HG02885 (cell line): ENCODE measurements around the gene RANBP3L.
"Not testable (repeated sequence)": the region's sequence is repeated elsewhere in the genome, so short reads cannot be mapped to it uniquely, and the experiment has no call there.

Experiments
- ATAC-seq: cut with Tn5 transposase; IDR thresholded peaks from one replicate; pipeline ENCODE4 v1.9.1; 2021; ENCODE audit warnings: mild to moderate bottlenecking; ENCODE audit not compliant: unreplicated experiment, poor library complexity

RANBP3L gene, protein sequence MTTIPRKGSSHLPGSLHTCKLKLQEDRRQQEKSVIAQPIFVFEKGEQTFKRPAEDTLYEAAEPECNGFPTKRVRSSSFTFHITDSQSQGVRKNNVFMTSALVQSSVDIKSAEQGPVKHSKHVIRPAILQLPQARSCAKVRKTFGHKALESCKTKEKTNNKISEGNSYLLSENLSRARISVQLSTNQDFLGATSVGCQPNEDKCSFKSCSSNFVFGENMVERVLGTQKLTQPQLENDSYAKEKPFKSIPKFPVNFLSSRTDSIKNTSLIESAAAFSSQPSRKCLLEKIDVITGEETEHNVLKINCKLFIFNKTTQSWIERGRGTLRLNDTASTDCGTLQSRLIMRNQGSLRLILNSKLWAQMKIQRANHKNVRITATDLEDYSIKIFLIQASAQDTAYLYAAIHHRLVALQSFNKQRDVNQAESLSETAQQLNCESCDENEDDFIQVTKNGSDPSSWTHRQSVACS

DNA sequence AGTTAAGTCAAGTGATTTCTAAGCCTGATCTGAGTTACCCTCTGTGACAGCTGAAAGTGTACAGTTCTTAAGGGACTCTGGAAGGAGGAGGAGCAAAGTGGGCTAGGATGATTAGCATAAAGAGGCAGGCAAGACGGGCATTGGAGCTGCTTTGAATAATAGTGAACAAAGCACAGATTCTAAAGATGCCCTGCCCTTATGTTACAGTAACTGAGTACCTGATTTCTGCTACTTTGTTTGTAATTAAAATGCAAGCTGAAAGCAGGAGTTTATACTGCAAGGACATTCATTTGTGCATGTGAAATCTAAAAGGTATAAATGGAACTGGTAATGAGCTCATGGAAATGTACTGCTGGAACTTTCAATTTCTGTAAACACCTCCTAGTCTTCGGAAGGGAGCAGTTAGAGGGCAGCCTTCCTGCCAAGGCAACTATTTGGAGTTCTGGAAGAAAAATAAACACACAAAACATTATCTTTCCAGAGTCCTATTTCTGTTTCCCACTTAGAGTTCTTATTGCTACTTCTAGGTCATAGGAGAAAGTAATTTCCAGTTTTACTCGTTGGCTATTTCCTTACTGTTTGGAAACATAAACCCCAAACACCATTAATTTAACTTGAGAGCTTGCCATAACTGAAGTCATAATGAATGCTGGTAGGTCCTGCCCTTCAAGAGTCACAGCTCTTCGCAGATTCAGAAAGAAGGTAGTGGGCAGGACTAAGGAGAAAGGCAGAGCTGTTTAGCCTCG lies at the start of gene RANBP3L:
RANBP3L (minus strand) TSS at position 45 of the 746 bp plus-strand sequence. CDS start 486 bp downstream, outside the sequence.
- peak; percentile 72 for ATAC-seq

DNA sequence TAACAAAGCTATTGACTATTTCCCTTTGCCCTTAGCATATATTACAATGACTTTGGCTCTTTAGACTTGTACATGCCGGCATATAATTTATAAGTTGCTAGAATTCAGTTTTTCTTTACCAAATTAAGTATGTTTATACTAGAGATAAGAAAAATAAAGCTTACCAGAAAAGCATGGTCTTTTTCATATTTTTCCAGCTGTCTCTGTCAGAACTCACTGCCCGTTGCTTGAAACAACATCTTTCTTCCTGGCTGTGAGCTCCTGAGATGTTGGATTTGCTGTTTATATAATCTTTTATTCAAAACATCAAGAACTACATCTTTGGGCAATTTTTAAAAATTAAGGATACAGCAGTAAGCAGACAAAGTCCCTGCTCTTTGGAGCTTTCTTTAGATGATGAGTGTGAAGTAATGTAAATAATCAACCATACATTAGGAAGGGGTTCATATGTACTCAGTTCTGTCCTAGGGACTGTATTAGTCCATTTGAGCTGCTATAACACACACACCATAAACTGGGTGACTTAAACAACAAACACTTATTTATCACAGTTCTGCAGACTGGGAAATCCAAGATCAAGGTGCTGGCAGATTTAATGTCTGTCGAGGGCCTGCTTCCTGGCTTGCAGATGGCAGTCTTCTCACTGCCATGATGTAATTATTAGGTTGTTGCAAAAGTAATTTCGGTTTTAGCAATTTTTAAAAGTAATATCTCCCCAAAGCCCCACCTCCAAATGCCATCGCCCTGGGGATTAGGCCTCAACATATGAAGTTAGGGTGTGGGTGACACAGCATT lies 45.4 kb upstream of the RANBP3L start:
- no peak for ATAC-seq

DNA sequence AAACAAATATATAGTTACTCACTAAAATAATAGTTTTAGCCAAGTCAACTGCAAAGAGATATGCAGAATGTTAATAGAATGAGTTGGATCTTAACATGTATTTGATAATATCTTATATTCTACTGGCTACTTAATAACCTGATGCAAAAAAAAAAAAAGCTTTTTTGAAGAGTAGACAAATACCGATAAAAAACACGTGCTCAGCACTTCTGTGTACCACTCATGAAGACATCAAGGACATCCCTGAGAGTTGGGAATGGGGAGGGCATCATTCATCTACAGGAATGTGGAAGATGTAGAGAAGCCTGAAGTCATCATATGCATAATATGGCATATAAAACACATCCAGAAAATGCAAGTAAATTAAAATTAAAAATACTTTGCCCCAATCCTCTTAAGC lies 43.2 kb upstream of the RANBP3L start:
- ATAC-seq = no peak

DNA sequence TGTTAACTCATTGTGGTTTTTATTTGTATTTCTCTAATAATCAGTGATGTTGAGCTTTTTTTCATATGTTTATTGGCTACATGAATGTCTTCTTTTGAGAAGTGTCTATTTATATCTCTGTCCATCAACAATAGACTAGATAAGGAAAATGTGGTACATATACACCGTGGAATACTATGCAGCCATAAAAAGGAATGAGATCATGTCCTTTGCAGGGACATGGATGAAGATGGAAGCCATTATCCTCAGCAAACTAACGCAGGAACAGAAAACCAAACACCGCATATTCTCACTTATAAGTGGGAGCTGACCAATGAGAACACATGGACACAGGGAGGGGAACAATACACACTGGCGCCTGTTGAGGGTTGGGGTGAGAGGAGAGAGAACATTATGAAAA lies 40.0 kb upstream of the RANBP3L start:
- not testable (repeated sequence) for ATAC-seq

DNA sequence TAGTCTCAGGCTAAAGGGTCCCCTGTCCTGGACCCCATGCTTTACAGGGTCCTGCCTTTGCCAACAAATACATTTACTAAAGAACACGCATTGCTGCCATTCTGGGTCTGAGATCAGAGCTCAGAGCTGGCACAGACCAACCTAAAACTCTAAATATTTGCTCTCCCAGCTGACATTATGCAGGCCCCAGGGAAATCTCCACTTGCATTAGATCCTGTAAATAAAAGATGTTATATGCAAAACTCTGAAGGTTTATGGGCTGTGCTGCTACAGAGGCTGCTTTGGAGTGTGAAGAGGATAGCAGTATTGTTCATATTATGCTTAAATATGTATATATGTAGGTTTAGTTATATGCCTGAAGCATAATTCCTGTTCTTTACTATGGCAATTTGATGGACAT lies 35.9 kb upstream of the RANBP3L start:
- no peak for ATAC-seq

DNA sequence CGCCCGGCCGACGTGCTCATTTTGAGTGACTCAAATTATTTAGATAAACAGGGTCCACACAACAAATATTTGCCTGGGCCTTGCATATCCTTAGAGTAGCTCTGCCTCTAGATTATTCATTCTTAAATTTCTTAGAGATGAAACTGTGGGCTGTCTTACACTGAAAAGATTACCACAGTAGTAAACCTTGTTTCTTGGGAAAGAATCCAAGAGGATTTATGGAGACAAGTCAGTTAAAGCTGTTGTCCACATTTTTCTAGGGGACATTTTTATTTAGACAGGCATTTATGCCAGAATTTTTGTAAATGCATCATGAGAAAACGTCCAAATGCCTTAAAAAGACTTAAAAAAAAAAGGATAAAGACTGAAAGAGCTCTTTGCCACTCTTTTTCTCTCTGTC lies 32.6 kb upstream of the RANBP3L start:
- no peak for ATAC-seq

DNA sequence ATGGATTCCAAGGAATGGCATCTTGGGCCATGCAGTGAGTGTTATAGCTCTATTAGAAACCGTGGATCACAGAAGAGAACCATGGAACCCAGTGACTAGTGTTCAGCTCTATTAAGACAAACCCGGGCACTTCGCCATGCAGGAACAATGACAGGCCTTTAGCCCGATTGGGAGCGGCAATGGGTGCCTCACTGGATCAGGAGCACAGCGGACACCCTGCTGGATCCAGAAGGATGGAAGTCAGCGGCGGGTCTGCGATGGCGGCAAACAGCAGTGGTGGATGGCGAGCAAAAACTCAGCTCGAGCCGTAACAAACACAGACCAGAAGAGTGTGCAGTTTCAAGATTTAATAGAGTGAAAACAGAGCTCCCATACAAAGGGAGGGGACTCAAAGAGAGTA lies 31.0 kb upstream of the RANBP3L start:
- not testable (repeated sequence) for ATAC-seq

DNA sequence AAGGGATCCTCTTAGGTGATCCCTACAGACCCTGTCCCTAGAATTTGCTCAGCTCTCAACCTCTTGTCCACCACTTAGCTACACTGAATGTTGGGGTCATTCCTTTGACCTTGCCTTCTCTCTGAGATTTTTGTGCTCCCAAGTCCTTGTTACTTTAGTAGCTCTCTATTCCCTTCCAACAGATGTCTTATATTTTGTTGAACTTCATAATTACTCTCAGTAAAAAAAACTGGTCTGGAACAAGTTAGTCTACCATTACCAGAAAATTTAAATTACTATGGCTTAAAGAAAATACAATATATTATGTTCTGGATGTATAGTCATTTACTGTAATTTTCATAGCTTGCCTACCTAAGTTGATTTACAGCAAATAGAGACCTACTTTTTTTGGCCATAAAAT lies 23.5 kb upstream of the RANBP3L start:
- no peak for ATAC-seq

DNA sequence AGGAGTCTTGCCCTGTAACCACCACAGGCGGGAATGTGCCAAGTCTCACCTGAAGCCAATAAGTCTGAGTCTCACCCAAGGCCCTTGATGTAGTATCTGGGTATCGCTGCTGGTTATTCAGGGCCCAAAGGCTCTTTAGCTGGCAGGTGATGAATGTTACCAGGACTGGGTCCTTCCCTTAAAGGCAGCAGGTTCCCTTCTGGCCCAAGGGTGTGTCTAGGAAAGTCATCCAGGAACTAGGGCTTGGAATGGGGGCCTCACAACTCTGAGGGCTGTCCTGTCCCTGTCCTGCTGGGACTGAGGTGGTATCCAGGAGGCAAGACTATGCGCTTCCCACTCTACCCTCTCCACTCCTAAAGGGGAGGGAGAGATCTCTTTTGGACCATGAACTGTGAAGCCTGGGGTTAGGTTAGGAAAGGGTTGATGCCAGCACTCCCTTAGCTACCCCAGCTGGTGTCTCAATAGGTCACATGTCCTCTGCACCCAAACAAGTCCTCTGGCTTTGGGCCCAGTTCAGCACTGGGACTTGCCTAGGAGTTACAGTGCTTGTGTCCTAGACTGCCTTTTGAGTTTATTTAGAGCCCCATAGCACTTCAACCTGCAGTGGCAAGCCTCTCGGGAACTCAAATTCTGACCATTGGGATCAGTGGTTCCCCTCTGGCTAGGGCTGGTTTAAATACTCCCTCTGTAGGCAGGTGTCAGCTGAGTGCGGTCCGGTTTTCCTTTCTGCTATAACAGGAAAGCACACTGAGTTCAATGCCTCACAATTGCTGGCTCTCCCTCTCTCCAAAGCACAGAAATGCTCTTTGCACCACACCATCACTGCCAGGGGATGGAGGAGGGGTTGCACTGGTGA lies 22.5 kb upstream of the RANBP3L start:
- no peak for ATAC-seq

DNA sequence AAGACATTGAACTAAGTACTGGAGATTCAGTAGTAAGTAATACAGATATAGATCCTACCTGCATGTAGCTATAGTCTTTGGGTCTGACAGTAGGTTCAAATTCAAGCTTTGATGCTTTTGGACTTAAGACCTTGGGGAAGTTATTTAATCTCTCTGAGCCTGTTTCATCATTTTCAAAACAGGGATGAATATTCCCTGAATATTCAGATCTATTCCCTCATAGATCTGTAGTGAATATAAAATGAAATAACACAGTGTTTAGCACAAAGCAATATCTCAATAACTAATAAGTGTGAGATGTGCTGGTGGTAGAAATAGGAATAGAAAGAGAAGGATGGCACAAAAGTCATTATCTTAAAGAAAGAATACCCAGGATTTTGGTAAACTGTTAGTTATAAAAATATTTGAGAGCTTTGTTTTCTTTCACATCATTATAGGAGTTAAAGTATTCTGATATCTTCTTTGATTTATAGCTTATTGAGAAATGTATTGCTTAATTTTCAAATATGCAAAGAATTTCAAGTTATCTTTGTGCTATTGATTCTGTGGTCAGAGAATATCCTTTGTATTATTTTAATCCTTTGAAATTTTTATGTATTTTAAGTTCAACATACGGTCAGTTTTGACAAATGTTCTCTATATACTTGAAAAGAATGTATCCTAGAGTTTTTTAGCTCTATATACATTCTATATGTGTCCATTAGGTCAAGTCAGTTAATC lies 11.4 kb upstream of the RANBP3L start:
- no peak for ATAC-seq

DNA sequence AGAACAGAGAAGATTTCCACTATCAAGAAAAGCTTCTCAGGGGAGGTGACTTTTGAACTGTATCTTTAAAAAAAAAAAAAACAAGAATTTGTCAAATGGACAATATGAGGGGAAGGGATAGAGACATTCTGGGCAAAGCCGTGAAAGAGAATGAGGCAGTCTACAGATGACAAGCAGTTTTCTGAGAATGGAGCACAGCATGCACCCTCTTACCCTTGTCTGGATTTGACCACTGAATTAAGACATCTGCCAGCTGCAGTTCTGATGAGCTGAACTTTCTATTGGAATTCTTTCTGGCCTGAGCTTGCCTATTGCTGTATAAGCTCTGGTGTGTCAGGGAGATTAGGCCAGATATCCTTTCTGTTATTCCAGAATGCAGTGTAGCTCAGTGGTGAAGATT lies 10.3 kb upstream of the RANBP3L start:
- ATAC-seq = no peak

DNA sequence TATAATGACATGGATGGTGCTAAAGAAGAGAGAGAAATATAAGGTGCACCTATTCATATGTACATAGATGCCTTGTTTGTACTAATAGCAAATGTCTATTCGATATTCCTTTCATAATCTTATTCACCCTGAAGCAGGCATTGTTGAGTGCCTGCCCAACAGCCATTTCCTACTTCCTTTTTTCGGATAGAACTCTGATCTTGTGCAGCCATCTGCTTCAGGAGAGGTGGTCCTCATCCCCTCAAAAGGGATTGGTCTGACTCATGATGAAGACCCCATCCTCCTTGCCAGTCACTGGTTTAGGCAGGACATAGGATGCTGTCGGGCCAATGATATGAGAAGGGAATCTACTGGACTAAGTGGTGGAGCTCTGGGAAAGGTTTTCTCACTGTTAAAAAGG lies 8.4 kb upstream of the RANBP3L start:
- no peak for ATAC-seq

DNA sequence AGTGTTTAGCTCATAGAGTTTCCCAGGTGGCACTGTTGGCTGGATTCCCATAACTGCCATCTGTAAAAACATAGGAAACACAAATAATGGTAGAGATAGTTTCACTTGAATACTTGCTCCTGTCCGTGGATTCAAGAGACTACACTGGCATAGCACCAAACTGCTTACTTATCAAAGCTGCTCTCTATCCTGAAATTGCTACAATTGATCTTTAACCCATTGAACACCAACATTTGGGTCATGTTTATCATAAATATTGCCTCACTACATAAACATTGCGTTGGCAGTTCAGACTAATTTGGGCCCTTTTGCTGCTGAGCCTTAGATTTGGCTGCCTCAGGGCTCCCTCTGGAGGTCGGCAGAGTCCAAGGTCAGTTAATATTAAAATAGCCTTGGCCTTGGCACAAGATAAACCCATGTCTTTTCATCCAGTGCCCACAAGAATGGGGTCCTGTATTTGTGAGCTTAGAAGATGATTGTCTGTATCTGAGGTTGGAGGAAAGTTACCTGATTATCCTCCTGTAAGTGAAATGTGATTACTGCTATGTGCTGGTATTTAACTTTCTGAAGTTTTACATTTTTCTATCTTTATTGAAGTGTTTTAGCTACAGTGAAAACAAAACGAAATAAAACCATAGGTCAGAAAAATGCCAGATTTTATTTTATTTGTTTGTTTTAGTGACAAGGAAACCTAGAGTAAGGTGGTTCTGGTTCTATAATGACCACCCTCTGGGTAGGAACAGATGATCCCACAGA lies 4.0 kb upstream of the RANBP3L start:
- peak; percentile 78 for ATAC-seq

DNA sequence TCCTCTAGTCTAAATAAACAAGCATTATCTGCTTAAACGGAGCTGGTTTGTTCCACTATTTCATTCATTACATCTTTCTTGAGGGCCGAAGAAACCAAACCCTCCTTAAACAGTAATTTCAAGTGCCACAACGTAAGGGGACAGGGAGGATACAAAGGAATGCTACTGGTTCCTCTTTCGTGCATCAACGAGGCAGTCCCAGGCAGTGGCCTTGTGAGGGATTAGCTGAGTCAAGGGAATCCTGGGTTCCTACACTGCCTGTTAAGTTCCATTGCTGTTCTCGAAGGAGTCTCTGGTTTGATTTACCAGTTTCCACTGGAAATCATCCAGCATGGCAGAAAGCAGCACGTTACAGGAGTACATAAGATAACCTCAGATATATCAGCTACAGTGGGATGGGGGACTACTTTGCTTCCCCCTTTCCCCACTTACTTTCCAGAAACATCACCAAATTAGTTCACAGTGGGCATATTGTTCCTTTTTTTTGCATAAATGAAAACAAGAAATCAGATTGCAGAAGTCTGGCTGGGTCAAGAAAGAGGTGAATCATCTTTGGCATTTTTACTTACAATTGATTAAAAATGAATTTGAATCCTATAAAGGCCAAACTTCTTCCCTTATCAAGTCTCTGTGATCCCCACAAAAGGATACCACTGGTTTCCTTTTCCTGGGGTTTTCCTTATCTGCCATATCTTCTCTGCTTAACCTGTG lies 2.5 kb upstream of the RANBP3L start:
- ATAC-seq = no peak

DNA sequence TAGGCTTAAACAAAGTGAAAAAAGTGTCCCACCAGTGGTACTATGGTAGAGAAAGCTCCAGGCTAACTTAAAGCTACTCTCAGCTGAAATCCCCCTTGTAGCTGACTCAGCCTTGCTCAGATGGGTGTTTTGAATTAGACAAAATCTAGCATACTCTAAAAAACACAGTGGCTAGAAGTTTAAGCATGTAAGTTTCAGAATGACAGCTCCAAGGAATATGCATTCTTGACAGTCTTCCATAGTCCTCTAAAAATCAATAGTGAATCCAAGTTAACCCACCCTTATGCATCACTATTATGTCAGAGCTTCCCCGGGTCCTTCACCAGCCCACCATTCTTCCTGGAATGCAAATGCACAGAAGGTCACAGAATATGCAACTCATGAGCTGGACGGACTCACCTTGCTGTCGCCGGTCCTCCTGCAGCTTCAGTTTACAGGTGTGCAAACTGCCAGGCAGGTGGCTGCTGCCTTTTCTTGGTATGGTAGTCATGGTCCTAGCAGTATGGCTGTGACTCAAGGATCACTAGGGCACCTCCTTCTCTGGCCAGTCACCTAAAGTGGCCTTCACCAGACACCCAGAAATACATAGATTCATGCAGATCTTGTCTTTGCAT lies 668 bp downstream of the RANBP3L start:
- no peak for ATAC-seq

DNA sequence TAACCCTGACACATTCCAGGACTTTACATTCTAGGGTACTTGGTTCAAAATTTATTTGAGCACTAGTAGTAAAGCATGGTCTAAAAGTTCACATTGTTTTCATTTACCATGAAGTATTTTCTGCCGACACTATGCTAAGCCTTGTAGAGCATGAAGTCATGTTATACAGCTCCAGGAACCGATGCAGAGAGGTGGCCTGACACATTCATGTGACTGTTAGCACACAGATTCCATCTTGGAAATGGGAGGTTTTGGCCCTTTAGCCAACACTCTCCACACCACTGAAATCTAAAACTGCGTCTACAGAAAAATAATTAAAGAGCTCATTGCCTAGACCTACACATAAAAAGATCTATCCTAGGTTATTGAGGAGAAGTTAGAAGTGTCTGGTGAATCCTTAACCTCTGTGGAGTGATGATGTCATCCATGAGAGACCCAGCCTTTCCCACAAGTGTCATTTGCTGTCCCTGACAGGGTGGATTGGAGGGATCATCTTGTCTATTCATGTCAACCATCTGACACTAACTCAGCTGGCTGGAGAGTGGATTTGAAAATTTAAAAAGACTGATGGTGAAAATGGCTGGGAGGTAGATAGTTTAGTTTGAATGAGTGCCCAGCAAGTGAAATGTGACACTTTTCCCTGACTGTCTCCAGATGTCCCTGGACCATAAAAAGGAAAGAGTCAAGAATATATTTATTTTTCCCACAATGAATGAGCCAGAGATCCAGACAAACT lies 1.3 kb downstream of the RANBP3L start:
- ATAC-seq = no peak

DNA sequence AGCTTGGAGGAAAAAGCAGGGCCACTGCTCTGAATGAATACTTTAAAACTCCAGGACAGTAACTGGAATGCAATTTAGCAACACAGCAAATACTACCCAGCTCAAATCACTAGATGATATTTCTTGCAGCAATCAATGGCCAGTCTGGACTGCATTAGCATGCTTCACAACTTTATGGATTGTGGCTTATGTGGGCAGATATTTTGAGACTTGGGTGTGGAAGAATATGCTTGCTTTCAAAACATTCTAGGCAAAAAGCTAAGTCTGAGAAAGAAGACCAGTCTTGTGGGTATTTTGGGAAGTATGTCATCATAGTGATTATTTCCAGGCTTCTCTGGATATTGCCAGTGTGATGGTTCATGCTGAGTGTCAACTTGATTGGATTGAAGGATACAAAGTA lies 3.1 kb downstream of the RANBP3L start:
- no peak for ATAC-seq
